PFSK-1 (cell line): ENCODE results near the gene ISG20L2.

Source experiments
- FOXP2 ChIP-seq: optimal IDR thresholded peaks from 2 replicates; pipeline ENCODE3; 2011; ENCODE audit warnings: borderline replicate concordance, control low read depth, inconsistent platforms; ENCODE audit not compliant: insufficient read depth; ENCODE audit errors: extremely low read length, extremely low read depth
- POLR2AphosphoS5 ChIP-seq: IDR thresholded peaks from 2 replicates; pipeline ENCODE4 v1.6.1; 2012; ENCODE audit warnings: low read depth, mild to moderate bottlenecking, control low read depth, low read length, moderate library complexity
- REST ChIP-seq, 2 experiments: IDR thresholded peaks; 2 replicates each; pipeline versions ENCODE4 v1.6.1 to v1.8.0; 2011 to 2012; ENCODE audit warnings: low read depth in 2 of 2, low read length in 2 of 2, control low read depth in 1 of 2, inconsistent platforms in 1 of 2, mild to moderate bottlenecking in 1 of 2, moderate library complexity in 1 of 2; ENCODE audit not compliant: insufficient read depth in 1 of 2
- SIN3A ChIP-seq: IDR thresholded peaks from 2 replicates; pipeline ENCODE4 v1.6.1; 2012; ENCODE audit warnings: mild to moderate bottlenecking, low read length, moderate library complexity, borderline replicate concordance; ENCODE audit not compliant: insufficient read depth
- TAF1 ChIP-seq: IDR thresholded peaks from 2 replicates; pipeline ENCODE4 v1.6.1; 2012; ENCODE audit warnings: low read length, control low read depth, borderline replicate concordance; ENCODE audit not compliant: insufficient read depth

The ISG20L2 gene

GRCh38 chr1:156751757-156752481 lies 23.4 kb upstream of the ISG20L2 start:
- TF ChIP-seq REST (IDR thresholded peaks at IDR 0.05; ENCODE audit: insufficient read depth in 1 of 2, low read depth in 2 of 2, low read length in 2 of 2) (no peak), POLR2AphosphoS5 (peak; percentile 66; the same call in 1 of the 2 replicates), TAF1 (no peak; the same call in 1 of the 2 replicates), SIN3A (peak; percentile 50; the same call in 1 of the 2 replicates), FOXP2 (no peak)

- TF ChIP-seq TAF1 (peak; percentile 23; the same call in 1 of the 2 replicates), FOXP2 (no peak)
These were observed 22.8 kb upstream of the ISG20L2 start, which contains the start of gene HDGF for GRCh38 chr1:156751451-156751756. Gene HDGF (minus strand): TSS chr1:156751675. CDS start chr1:156751429, 246 bp downstream.

GRCh38 chr1:156750711-156751450 lies 22.3 kb upstream of the ISG20L2 start:
- TF ChIP-seq FOXP2 (no peak), TAF1 (no peak), SIN3A (0 out of 2 replicates have a peak, but pooled peaks have one; percentile 19), POLR2AphosphoS5 (0 out of 2 replicates have a peak, but pooled peaks have one; percentile 14), REST (IDR thresholded peaks at IDR 0.05; ENCODE audit: insufficient read depth in 1 of 2, low read depth in 2 of 2, low read length in 2 of 2) (no peak)

- no peak for TF ChIP-seq REST (IDR thresholded peaks at IDR 0.05; ENCODE audit: insufficient read depth in 1 of 2, low read depth in 2 of 2, low read length in 2 of 2)
- TF ChIP-seq TAF1 = 0 out of 2 replicates have a peak, but pooled peaks have one; percentile 29
- TF ChIP-seq POLR2AphosphoS5 = no peak
These were observed 21.7 kb upstream of the ISG20L2 start for GRCh38 chr1:156750191-156750672.

- TF ChIP-seq FOXP2 (no peak), TAF1 (peak; percentile 59; the same call in 1 of the 2 replicates)
These were observed 21.0 kb upstream of the ISG20L2 start for GRCh38 chr1:156749419-156750118.
